Measurements from ENCODE around the gene ST3GAL4. TPM values are rescaled to one million over a fixed set of nuclear protein-coding genes. Genes with fewer than 3 reads are reported as not detected.
"Not testable (repeated sequence)": the region's sequence is repeated elsewhere in the genome, so short reads cannot be mapped to it uniquely, and the experiment has no call there.

The ST3GAL4 gene
- total RNA-seq, 1 donor from 2014 or later, result 15.8 TPM

GRCh38 chr11:126366064-126366822 lies 10.8 kb downstream of the ST3GAL4 start:
- DNase-seq, result no peak

GRCh38 chr11:126366823-126367654 lies 11.6 kb downstream of the ST3GAL4 start:
- not testable (repeated sequence) for DNase-seq

- DNase-seq, result not testable (repeated sequence)
These were observed 12.3 kb downstream of the ST3GAL4 start for GRCh38 chr11:126367806-126368205.

- DNase-seq, result not testable (repeated sequence)
These were observed 13.0 kb downstream of the ST3GAL4 start for GRCh38 chr11:126368336-126369119.

- DNase-seq, result no peak
These were observed 14.5 kb downstream of the ST3GAL4 start for GRCh38 chr11:126370016-126370415.

- no peak for DNase-seq
These were observed 16.1 kb downstream of the ST3GAL4 start for GRCh38 chr11:126371595-126371994.

DNA sequence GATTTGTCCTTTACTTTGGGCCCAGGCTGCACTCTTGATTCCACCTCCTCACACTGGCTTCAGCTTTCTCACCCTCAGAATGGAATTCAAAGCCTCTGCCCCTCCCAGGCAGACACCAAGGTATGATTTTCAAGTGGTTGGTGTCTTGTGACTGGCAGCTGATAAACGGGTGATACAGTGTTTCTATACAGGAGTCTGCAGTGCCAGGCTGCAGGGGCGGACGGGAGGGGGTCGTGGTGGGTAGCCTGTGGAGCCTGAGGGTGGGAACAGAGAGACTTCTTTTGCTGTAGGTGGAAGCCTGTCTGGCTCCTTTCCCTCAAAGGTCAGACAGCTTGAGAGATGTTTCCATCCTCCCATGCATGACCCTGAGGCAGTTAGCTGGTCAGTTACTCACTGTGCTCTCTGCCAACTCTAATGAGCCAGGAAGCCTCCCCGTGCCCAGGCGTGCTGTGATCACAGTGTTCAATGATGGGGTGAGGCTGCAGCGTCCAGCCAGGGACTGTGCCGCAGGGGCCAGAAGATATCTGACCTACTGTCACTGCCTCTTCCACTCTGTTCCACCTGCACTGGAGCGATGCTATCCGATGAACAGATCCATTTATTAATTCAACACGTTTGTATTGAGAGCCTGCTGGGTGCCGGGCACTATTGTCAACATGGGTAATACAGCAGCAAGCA lies 18.0 kb downstream of the ST3GAL4 start:
- DNase-seq, result not testable (repeated sequence)

DNA sequence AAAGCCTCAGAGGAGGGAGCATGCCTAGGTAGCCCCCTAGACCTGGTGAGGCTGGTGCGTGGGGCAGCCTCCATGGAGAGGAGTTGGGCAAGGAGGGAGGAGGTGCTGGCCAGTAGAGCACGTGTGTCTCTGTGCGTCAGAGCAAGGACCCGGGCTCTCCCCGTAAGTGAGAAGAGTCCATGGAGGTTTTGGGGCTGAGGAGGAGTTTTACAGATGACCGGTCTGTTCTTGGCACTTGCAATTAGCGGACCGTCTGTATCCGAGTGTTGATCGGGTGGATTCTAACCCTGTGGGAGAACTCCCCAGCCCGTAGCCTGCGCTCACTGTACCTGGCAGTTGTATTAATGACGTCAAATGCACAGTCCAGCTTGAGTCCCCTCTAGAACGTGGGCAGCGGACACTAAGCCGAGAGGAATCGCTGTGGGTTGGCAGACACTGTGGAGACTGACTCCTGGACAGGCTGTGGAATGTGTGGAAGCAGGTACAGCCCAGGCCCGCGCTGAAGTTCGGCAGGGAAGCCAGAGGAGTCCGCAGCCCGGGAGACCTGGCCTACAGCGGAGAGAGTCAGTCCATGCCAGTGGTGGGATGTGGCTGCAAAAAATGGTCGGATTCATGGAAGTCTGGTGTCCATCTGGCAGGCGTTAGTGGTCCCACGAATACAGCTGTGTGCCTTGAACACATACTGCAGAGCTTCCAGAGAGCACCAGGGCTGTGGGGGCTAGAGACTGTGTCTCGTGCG lies 19.2 kb downstream of the ST3GAL4 start:
- DNase-seq, result not testable (repeated sequence)

DNA sequence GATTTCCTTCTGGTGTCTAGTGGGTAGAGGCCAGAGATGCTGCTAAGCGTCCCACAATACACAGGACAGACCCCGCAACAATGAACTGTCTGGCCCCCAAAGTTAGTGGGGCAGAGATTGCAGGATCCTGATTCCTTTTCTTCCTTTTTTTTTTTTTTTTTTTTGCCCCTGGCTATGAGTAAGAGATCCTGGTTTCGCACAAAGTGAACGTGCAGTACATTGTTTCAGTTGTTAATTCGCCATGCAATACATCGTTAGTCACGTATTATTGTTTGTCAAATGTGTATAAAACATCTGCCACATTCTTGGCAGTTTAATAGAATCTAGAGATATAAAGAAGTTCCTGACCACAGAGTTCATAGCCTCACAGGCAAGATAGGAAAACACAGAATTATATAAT lies 20.2 kb downstream of the ST3GAL4 start:
- peak; percentile 18 for DNase-seq

- DNase-seq, result peak; percentile 49
These were observed 23.3 kb downstream of the ST3GAL4 start for GRCh38 chr11:126378763-126379162.

GRCh38 chr11:126380909-126381308 lies 25.4 kb downstream of the ST3GAL4 start:
- no peak for DNase-seq

- not testable (repeated sequence) for DNase-seq
These were observed 26.5 kb downstream of the ST3GAL4 start for GRCh38 chr11:126381960-126382359.

GRCh38 chr11:126382641-126383040 lies 27.2 kb downstream of the ST3GAL4 start:
- not testable (repeated sequence) for DNase-seq

GRCh38 chr11:126383339-126384335 lies 28.2 kb downstream of the ST3GAL4 start:
- DNase-seq, result no peak

DNA sequence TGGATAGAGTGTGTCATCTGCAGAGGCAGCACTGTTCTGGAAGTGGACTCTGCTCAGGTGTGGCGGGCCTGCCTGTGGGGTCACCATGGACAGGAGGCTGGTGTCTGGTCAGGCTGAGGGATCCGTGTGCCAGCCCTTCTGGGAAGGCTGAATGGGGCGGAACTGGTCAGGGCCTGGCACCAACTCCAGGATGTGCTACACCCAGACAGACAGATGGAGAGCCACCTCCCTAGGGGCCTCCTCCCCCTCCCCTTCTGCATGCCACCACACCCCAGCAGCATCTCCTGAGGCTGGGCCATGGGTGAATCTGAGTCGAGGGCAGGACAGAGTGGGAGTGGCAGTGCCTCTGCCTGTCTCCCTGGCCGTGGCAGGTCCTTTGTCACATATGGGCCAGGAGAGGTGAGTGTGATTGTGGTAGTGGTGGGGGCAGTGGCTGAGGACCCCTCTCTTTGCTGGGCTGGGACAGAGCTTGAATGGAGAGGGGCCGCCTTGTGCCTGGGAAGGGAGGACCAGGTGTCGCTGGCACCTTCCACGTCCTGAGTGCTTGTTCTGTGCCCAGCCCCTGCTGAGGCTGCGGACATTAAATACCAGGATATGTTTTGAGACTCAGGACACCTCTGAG lies 29.1 kb downstream of the ST3GAL4 start:
- DNase-seq, result no peak

DNA sequence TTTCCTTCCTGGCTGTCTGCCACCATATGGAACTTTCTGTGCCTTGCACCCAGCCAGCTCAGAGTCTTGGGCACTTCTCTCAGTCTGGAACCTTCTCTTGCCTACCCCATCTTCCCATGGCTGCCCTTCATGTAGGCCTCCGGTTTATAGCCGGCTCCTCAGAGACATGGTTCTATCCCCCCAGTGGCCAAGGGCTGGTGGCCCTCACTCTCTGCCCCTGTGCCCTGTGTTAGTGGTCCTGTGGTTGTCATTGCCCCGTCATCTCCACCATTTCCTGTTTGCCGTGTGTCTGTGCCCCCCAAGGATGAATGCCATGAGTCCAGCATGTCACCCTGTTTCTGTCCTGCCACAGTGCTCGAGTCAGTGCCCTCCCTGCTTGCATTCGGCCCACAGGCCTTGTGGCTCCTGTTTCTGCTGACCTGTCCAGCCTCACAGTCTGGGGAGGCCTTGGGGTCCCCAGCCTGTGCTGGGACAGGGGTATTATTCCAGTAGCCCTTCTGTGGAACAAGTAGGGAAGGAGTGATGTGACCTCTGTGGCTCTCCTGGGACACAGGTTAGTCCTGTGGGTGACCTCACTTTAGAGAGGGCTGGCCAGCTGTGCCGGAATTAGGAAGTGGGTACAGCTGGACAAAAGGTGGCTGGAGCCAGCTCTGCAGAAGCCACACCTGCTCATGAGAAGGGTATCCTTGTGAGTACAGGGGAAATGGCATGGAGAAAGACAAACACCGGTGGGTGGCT lies 30.7 kb downstream of the ST3GAL4 start:
- no peak for DNase-seq

DNA sequence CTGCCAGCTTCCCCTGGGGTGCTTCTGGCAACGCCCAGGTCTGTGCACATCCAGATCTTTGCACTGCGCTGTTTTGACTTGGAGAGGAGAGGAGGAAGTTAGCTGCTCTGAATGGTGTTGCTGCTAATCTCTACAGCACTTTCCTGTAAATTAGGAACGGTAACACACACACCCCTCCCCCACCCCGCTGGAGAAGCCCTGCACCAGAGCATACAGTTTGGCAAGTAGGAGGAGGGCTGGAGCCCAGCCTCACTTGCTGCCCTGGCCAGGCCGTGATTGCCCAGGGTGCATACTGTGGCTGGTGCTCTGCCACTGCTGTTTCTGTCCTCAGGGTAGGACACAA lies 31.2 kb downstream of the ST3GAL4 start:
- DNase-seq, result not testable (repeated sequence)

- no peak for DNase-seq
These were observed 32.4 kb downstream of the ST3GAL4 start for GRCh38 chr11:126387857-126388256.

GRCh38 chr11:126390272-126390867 lies 34.9 kb downstream of the ST3GAL4 start:
- DNase-seq, result no peak
